GM12878 (cell line): ENCODE measurements around the gene HERPUD2.

ENCODE experiments used
- CBX5 ChIP-seq: sonication (generic); IDR thresholded peaks from 2 replicates; pipeline ENCODE4 v1.6.1; 2016; ENCODE audit warnings: low read depth, moderate library complexity, mild to moderate bottlenecking, inconsistent platforms
- CTCF ChIP-seq, 3 experiments: IDR thresholded peaks in 2 of 3; conservative IDR thresholded peaks in 1 of 3; 2 replicates each; pipeline ENCODE4 v1.5.1; 2011; ENCODE audit warnings: low read depth in 3 of 3, low read length in 3 of 3, mild to moderate bottlenecking in 3 of 3, control low read depth in 2 of 3, moderate library complexity in 2 of 3, inconsistent platforms in 1 of 3, mixed read lengths in 1 of 3; ENCODE audit not compliant: control insufficient read depth in 2 of 3, insufficient read depth in 1 of 3; ENCODE audit errors: extremely low read depth in 1 of 3
- EZH2 ChIP-seq: IDR thresholded peaks from 2 replicates; pipeline ENCODE4 v1.6.1; 2012; ENCODE audit warnings: low read depth, mild to moderate bottlenecking, control low read depth, inconsistent platforms, low read length, borderline replicate concordance; ENCODE audit not compliant: control insufficient read depth
- SP1 ChIP-seq: IDR thresholded peaks from one replicate; pipeline ENCODE4 v1.6.1; 2011; ENCODE audit warnings: low read depth, low read length
- ZNF274 ChIP-seq: IDR thresholded peaks from one replicate; pipeline ENCODE4 v1.8.0; 2011; ENCODE audit not compliant: insufficient read length, insufficient read depth
- TF ChIP-seq, protein P1 (sequence below): IDR thresholded peaks from 2 replicates; pipeline ENCODE4 v1.6.1; 2012; ENCODE audit warnings: mild to moderate bottlenecking, low read depth, low read length

GRCh38 chr7:35649711-35650110 lies 45.2 kb downstream of the HERPUD2 start:
- TF ChIP-seq CTCF (IDR thresholded peaks at IDR 0.05 in 2 of 3, conservative IDR thresholded peaks at IDR 0.05 in 1 of 3; ENCODE audit: control insufficient read depth in 2 of 3, extremely low read depth in 1 of 3, insufficient read depth in 1 of 3, low read depth in 3 of 3, low read length in 3 of 3) (no peak), SP1 (no peak), ZNF274 (no peak), EZH2 (no peak), CBX5 (no peak)
- TF ChIP-seq, protein P1, sequence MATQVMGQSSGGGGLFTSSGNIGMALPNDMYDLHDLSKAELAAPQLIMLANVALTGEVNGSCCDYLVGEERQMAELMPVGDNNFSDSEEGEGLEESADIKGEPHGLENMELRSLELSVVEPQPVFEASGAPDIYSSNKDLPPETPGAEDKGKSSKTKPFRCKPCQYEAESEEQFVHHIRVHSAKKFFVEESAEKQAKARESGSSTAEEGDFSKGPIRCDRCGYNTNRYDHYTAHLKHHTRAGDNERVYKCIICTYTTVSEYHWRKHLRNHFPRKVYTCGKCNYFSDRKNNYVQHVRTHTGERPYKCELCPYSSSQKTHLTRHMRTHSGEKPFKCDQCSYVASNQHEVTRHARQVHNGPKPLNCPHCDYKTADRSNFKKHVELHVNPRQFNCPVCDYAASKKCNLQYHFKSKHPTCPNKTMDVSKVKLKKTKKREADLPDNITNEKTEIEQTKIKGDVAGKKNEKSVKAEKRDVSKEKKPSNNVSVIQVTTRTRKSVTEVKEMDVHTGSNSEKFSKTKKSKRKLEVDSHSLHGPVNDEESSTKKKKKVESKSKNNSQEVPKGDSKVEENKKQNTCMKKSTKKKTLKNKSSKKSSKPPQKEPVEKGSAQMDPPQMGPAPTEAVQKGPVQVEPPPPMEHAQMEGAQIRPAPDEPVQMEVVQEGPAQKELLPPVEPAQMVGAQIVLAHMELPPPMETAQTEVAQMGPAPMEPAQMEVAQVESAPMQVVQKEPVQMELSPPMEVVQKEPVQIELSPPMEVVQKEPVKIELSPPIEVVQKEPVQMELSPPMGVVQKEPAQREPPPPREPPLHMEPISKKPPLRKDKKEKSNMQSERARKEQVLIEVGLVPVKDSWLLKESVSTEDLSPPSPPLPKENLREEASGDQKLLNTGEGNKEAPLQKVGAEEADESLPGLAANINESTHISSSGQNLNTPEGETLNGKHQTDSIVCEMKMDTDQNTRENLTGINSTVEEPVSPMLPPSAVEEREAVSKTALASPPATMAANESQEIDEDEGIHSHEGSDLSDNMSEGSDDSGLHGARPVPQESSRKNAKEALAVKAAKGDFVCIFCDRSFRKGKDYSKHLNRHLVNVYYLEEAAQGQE = no peak
